ENCODE data around the gene CD74. TPM values are rescaled to one million over a fixed set of nuclear protein-coding genes. Genes with fewer than 3 reads are reported as not detected.
A peak's percentile ranks its signal among the peaks of the same experiment; 100 is the strongest.

Gene CD74
- total RNA-seq, 1 donor from 2014 or later, result 1.3 TPM

GRCh38 chr5:150410524-150411244 is 2.0 kb downstream of the CD74 start:
- DNase-seq (ENCODE audit: low read depth), result peak; percentile 76

- DNase-seq (ENCODE audit: low read depth), result peak; percentile 90
These were observed 2.8 kb downstream of the CD74 start for GRCh38 chr5:150409638-150410523.

GRCh38 chr5:150408231-150408943 is 4.3 kb downstream of the CD74 start:
- no peak for DNase-seq (ENCODE audit: low read depth)

GRCh38 chr5:150407096-150407720 is 5.5 kb downstream of the CD74 start:
- DNase-seq (ENCODE audit: low read depth), result no peak

GRCh38 chr5:150406723-150407095 is 6.0 kb downstream of the CD74 start:
- DNase-seq (ENCODE audit: low read depth), result no peak

- DNase-seq (ENCODE audit: low read depth), result no peak
These were observed 6.5 kb downstream of the CD74 start for GRCh38 chr5:150406103-150406722.

GRCh38 chr5:150404941-150405816 is 7.5 kb downstream of the CD74 start:
- DNase-seq (ENCODE audit: low read depth), result no peak

GRCh38 chr5:150404535-150404934 is 8.2 kb downstream of the CD74 start:
- DNase-seq (ENCODE audit: low read depth), result no peak

GRCh38 chr5:150404121-150404520 is 8.6 kb downstream of the CD74 start:
- DNase-seq (ENCODE audit: low read depth), result no peak

GRCh38 chr5:150402901-150403342 is 9.8 kb downstream of the CD74 start:
- no peak for DNase-seq (ENCODE audit: low read depth)

- no peak for DNase-seq (ENCODE audit: low read depth)
These were observed 10.4 kb downstream of the CD74 start for GRCh38 chr5:150402229-150402773.

GRCh38 chr5:150401376-150402228 is 11.1 kb downstream of the CD74 start:
- DNase-seq (ENCODE audit: low read depth), result no peak

- no peak for DNase-seq (ENCODE audit: low read depth)
These were observed 11.7 kb downstream of the CD74 start for GRCh38 chr5:150401076-150401375.

- no peak for DNase-seq (ENCODE audit: low read depth)
These were observed 12.2 kb downstream of the CD74 start for GRCh38 chr5:150400316-150401075.

GRCh38 chr5:150399524-150400211 is 13.0 kb downstream of the CD74 start:
- no peak for DNase-seq (ENCODE audit: low read depth)

- DNase-seq (ENCODE audit: low read depth), result no peak
These were observed 13.8 kb downstream of the CD74 start for GRCh38 chr5:150398722-150399523.
